A673 (cell line): Measurements from ENCODE around the gene FRMD6. TPM values are rescaled to one million over a fixed set of nuclear protein-coding genes. Genes with fewer than 3 reads are reported as not detected.

Source experiments
- BruUV-seq: library from RNA; stranded (reverse); fragments of 400-500 nt; replicated peaks from 2 replicates; lab custom pipeline; 2021; lab: Mats Ljungman, UMichigan
- CTCF ChIA-PET: fragments of 300-600 bp; sonication (Branson Sonifier 250); formaldehyde crosslinking; loops from one replicate; lab custom pipeline; 2022; ENCODE audit warnings: antibody characterized with exemption; lab: Charles Lee
- POLR2A ChIA-PET: fragments of 300-600 bp; sonication (Branson Sonifier 250); formaldehyde crosslinking; loops from one replicate; lab custom pipeline; 2022; ENCODE audit warnings: antibody characterized with exemption; ENCODE audit not compliant: low non-redundant PET; lab: Charles Lee
- DNase-seq: peaks from one replicate; pipeline ENCODE4 v3.0.0-alpha.2; 2015; ENCODE audit warnings: low spot score
- H3K27ac ChIP-seq: fragments of 200-600 bp; sonication (generic); 2 replicates; pipeline ENCODE4 v1.5.1; 2016; ENCODE audit warnings: mixed run types, low read depth, mild to moderate bottlenecking, mixed read lengths, antibody characterized with exemption, low read length; ENCODE audit not compliant: poor library complexity, severe bottlenecking
- H3K27me3 ChIP-seq: fragments of 200-600 bp; sonication (generic); replicated peaks from 2 replicates; pipeline ENCODE4 v1.6.1; 2017; ENCODE audit warnings: mixed run types, low read depth, mild to moderate bottlenecking, mixed read lengths, antibody characterized with exemption, low read length; ENCODE audit not compliant: insufficient read depth, poor library complexity
- H3K36me3 ChIP-seq: fragments of 200-600 bp; sonication (generic); 2 replicates; pipeline ENCODE4 v1.6.1; 2016; ENCODE audit warnings: mixed run types, mild to moderate bottlenecking, mixed read lengths, antibody characterized with exemption, low read length; ENCODE audit not compliant: insufficient read depth, poor library complexity, severe bottlenecking
- H3K4me1 ChIP-seq: fragments of 200-600 bp; sonication (generic); 2 replicates; pipeline ENCODE4 v1.6.1; 2017; ENCODE audit warnings: mixed run types, mild to moderate bottlenecking, mixed read lengths, antibody characterized with exemption, low read length; ENCODE audit not compliant: insufficient read depth, poor library complexity, severe bottlenecking
- H3K4me3 ChIP-seq: fragments of 200-600 bp; sonication (generic); 2 replicates; pipeline ENCODE4 v1.5.1; 2016; ENCODE audit warnings: low read depth, mixed run types, mild to moderate bottlenecking, mixed read lengths, low read length; ENCODE audit not compliant: poor library complexity, severe bottlenecking
- H3K9me3 ChIP-seq: fragments of 200-600 bp; sonication (generic); 2 replicates; pipeline ENCODE4 v1.6.1; 2016; ENCODE audit warnings: mixed run types, low read depth, mild to moderate bottlenecking, mixed read lengths, antibody characterized with exemption, low read length; ENCODE audit not compliant: poor library complexity, severe bottlenecking
- EZH2 ChIP-seq: fragments of 200-600 bp; sonication (generic); IDR thresholded peaks from 2 replicates; pipeline ENCODE4 v1.6.1; 2017; ENCODE audit warnings: borderline replicate concordance, low read depth, mild to moderate bottlenecking, mixed read lengths, antibody characterized with exemption, low read length; ENCODE audit not compliant: poor library complexity, severe bottlenecking
- intact Hi-C: fragments of 100-400 bp; cut with micrococcal nuclease; formaldehyde crosslinking; loops from one replicate; pipeline ENCODE4 v1.10.0; 2022; ENCODE audit not compliant: unreplicated experiment
- total RNA-seq: library from RNA; stranded (reverse); gene quantifications from 2 replicates; pipeline ENCODE4 v1.2.3, GENCODE V29; 2021
- TF ChIP-seq, protein P1 (sequence below): fragments of 300-800, 200-600 bp; sonication (generic); conservative IDR thresholded peaks from 2 replicates; pipeline ENCODE4 v1.5.1; 2017; ENCODE audit warnings: low read depth, mild to moderate bottlenecking, antibody characterized with exemption, low read length, moderate library complexity, mixed read lengths

The FRMD6 gene
- total RNA-seq, 1 experiment from 2014 or later, result 27.6 TPM

DNA sequence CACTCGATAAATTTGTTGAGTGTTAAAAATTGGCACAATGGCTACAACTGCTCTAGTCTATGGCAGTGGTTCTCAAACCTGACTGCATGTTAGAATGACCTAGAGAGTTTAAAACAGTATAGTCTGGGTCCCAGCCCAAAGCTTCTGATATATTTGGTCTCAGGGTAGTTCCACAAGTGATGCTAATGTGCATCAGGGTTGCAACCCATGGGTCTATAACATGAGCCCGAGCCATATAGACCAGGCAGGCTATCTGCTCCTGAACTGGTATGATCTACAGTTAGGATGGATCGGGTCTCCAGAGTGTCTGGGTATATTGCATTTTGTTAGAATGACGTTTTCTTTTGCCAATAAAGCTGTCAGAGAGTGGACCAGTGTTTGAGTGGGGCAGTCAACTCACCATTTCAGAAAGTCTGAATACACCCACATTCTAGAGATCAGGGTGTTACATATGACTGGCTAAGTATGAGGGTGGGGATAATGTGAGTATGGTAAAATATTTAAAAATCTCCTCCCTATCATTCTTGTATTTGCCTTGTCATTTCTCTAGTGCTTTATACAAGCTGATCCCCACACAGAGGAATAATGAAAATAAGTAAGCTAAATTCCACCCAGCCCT is 80.9 kb downstream of the FRMD6 start:
- ChIA-PET POLR2A (no interaction called here), CTCF (no interaction called here)
- H3K36me3 ChIP-seq, result no peaks in the 10 kb centered on the region
- intact Hi-C loops, result no loop called here
- no peak overlapping the region for H3K4me3 ChIP-seq
- H3K27ac ChIP-seq, result no peak overlapping the region
- no peaks in the 10 kb centered on the region for H3K9me3 ChIP-seq
- no peak for TF ChIP-seq EZH2
- TF ChIP-seq, protein P1, sequence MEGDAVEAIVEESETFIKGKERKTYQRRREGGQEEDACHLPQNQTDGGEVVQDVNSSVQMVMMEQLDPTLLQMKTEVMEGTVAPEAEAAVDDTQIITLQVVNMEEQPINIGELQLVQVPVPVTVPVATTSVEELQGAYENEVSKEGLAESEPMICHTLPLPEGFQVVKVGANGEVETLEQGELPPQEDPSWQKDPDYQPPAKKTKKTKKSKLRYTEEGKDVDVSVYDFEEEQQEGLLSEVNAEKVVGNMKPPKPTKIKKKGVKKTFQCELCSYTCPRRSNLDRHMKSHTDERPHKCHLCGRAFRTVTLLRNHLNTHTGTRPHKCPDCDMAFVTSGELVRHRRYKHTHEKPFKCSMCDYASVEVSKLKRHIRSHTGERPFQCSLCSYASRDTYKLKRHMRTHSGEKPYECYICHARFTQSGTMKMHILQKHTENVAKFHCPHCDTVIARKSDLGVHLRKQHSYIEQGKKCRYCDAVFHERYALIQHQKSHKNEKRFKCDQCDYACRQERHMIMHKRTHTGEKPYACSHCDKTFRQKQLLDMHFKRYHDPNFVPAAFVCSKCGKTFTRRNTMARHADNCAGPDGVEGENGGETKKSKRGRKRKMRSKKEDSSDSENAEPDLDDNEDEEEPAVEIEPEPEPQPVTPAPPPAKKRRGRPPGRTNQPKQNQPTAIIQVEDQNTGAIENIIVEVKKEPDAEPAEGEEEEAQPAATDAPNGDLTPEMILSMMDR, result no peak
- H3K4me1 ChIP-seq, result no peaks in the 10 kb centered on the region
- H3K27me3 ChIP-seq, result no peaks in the 10 kb centered on the region
- no peak for DNase-seq
- no TSS peak for BruUV-seq

DNA sequence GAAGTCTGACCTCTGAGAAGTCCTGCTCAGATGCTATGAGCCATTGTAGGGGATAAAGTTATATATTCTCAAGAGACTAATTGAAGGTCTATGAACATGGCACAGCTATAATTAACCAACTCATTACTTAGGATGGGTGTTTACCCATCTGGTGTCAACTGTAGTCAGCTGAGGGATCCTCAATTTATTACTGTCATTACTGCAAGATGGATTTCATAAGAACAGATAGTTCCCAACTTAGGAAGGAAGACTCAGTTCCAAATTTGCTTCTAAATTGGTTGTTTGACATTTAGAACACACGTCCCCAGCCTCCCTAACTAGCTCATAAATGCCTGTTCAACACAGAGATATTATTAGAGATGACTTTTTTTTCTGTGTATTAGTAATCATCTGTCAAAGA is 81.4 kb downstream of the FRMD6 start:
- no TSS peak for BruUV-seq
- intact Hi-C loops, result no loop called here
- CTCF ChIA-PET, result no interaction called here

DNA sequence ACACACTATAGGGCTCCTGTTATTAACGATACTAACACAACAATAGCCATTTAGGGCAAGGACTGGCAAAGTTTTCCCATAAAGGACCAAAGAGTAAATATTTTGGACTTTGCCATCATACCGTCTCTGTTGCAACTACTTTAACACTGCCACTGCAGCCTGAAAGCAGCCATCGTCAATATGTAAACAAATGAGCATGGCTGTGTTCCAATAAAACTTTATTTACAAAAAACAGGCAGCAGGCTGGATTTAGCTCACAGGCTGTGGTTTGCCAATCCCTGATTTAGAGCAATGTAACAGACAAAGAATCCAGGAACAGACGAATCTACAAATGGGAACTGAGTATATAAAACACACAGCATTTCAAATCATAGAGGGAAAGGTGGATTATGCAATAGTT is 84.1 kb downstream of the FRMD6 start:
- CTCF ChIA-PET, result no interaction called here
- POLR2A ChIA-PET, result no interaction called here
- no TSS peak for BruUV-seq

More for the DNA sequence above, 81.4 kb downstream of the FRMD6 start:
- no peak for DNase-seq
- H3K4me1 ChIP-seq, result no peaks in the 10 kb centered on the region
- no peaks in the 10 kb centered on the region for H3K36me3 ChIP-seq
- no peak for TF ChIP-seq EZH2
- TF ChIP-seq, protein P1, result no peak
- POLR2A ChIA-PET, result no interaction called here
- H3K4me3 ChIP-seq, result no peak overlapping the region
- no peaks in the 10 kb centered on the region for H3K9me3 ChIP-seq
- H3K27me3 ChIP-seq, result no peaks in the 10 kb centered on the region
- no peak overlapping the region for H3K27ac ChIP-seq

More for the DNA sequence above, 84.1 kb downstream of the FRMD6 start:
- Histone ChIP-seq H3K27ac (no peak overlapping the region), H3K4me3 (no peak overlapping the region), H3K4me1 (no peaks in the 10 kb centered on the region), H3K27me3 (no peaks in the 10 kb centered on the region), H3K36me3 (no peaks in the 10 kb centered on the region), H3K9me3 (no peaks in the 10 kb centered on the region)
- no peak for TF ChIP-seq EZH2
- TF ChIP-seq, protein P1, result no peak
- intact Hi-C loops, result no loop called here
- no peak for DNase-seq
